Jurkat, Clone E6-1 (cell line): Measurements from ENCODE around the gene PHF23.

Source experiments
- DNase-seq: peaks from one replicate; pipeline ENCODE4 v3.0.0-alpha.2; 2011; ENCODE audit warnings: low read depth, low spot score
- H3K4me3 ChIP-seq: 2 replicates; pipeline ENCODE4 v1.5.1; 2011; ENCODE audit warnings: mild to moderate bottlenecking, low read length, control low read depth, moderate library complexity

PHF23 gene

DNA sequence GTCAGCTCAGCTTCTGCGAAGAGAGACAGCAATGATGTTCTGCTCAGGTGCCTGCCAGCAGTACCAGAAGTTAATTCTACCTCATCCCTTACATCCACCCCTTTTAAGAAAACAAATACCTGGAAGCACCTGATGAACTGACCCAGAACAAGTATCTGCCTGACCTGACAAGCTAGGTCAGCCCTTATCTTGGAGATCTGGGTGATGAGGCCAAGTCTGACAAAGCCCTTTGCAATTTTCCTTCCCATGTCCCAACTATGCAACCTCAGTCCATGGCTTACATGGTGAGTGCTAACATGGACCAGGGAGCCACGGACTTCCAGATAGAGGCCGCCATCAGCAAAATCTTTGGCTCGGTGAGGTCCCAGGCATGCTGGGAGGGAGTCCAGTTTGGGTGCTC is 15.9 kb downstream of the PHF23 start:
- DNase-seq, result no peak
- H3K4me3 ChIP-seq, result no peak overlapping the region

DNA sequence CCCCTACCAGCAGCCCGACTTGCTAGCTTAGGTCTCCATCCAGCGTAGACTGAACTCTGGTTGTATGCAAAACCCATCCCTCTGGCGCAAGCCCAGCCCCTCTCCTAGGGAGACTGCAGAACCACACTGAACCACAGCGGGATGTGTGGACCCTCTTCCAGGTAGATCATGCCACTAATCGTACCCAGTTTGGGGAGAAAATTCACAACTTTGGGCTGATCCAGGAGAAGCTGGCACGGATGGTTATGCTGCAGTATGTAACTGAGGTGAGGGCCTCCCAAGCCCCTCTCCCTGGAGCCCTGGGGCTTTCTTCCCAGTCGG is 16.3 kb downstream of the PHF23 start:
- H3K4me3 ChIP-seq, result no peak overlapping the region
- DNase-seq, result no peak

- H3K4me3 ChIP-seq, result no peak overlapping the region
- no peak for DNase-seq
These were observed 16.9 kb downstream of the PHF23 start for GRCh38 chr17:7222093-7222971.

GRCh38 chr17:7221278-7222092 is 17.8 kb downstream of the PHF23 start:
- DNase-seq, result no peak
- no peak overlapping the region for H3K4me3 ChIP-seq

- peak overlapping the region; percentile 85 for H3K4me3 ChIP-seq
- DNase-seq, result no peak
These were observed 18.5 kb downstream of the PHF23 start for GRCh38 chr17:7220593-7221277.

DNA sequence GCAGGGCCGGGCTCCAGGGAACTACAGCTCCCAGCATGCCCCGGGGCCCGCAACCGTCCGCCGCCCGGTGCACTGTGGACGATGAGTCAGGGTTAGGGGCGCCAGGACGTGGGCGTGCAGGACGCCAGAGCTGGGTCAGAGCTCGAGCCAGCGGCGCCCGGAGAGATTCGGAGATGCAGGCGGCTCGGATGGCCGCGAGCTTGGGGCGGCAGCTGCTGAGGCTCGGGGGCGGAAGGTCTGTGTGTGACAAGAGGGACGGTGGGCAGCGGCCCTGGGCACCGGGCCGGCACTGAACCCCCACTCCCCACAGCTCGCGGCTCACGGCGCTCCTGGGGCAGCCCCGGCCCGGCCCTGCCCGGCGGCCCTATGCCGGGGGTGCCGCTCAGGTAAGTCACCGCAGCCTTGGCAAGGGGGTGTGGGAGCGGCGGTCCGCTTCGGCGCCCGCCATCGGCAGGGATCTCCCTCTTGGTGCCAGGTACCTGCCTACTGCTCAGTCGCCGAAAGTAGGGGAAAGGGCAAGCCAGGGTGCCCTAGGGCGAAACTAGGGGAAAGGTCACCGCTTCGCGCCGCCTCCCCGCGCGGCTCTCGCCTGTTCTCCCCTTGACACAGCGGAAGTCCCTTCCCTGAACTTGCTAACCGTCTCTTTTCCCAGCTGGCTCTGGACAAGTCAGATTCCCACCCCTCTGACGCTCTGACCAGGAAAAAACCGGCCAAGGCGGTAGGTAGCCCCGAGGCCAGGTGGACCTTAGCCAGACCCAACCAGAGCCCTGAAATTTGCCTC is 19.3 kb downstream of the PHF23 start, which contains the start of the genes ACADVL and DLG4:
ACADVL (plus strand) TSS at position 127 of the 781 bp plus-strand sequence; CDS start at position 174, 47 bp downstream.
DLG4 (minus strand) TSS at position 25 of the 781 bp plus-strand sequence.
- DNase-seq, result no peak
- H3K4me3 ChIP-seq, result peak within 1 kb of the TSS; percentile 85

GRCh38 chr17:7219229-7219811 is 19.9 kb downstream of the PHF23 start:
- H3K4me3 ChIP-seq, result peak overlapping the region; percentile 85
- no peak for DNase-seq

DNA sequence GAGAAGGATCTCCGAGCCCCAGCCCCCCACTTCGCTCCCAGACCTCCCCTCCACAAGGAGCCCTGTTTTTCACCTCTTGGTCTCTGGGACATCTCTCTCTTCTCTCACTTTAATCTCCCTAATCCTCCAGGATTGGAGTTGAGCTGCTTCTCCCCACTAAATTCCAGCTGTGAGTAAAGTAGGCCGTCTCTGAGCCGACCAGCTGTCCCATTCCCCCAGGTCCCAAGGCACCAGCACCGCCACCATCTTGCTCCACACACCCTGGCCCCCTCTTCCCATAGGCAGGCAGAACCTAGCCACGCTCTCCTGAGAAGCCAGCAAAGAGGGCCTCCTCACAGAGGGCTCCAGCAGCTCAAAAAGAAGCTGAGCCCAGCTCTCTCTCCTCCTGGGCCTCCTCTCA is 20.5 kb downstream of the PHF23 start:
- H3K4me3 ChIP-seq, result peak overlapping the region; percentile 85

DNA sequence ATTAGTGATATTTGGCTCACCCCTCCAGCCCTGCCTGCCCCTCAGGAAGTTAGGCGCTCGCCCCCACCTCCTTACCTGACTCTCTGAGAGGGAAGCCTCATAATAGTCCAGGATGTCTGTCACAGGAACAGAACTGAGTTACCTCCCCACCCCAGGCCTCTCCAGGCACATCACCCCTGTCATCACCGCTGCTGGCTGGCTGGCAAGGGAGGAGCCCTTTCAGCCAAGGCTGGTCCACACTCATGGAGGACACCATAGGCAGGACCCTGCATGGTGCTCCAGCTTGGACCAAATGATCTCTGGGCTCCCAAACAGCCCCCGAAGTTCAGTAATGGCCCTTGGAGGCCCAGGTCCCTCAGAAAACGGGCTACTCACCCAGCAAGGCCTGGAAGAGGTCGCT is 21.1 kb downstream of the PHF23 start:
- no peak for DNase-seq
- H3K4me3 ChIP-seq, result peak overlapping the region; percentile 47

More for the DNA sequence above, 20.5 kb downstream of the PHF23 start:
- no peak for DNase-seq

- H3K4me3 ChIP-seq, result peak overlapping the region; percentile 47
- DNase-seq, result peak; percentile 67
These were observed 21.9 kb downstream of the PHF23 start for GRCh38 chr17:7217113-7217987.

DNA sequence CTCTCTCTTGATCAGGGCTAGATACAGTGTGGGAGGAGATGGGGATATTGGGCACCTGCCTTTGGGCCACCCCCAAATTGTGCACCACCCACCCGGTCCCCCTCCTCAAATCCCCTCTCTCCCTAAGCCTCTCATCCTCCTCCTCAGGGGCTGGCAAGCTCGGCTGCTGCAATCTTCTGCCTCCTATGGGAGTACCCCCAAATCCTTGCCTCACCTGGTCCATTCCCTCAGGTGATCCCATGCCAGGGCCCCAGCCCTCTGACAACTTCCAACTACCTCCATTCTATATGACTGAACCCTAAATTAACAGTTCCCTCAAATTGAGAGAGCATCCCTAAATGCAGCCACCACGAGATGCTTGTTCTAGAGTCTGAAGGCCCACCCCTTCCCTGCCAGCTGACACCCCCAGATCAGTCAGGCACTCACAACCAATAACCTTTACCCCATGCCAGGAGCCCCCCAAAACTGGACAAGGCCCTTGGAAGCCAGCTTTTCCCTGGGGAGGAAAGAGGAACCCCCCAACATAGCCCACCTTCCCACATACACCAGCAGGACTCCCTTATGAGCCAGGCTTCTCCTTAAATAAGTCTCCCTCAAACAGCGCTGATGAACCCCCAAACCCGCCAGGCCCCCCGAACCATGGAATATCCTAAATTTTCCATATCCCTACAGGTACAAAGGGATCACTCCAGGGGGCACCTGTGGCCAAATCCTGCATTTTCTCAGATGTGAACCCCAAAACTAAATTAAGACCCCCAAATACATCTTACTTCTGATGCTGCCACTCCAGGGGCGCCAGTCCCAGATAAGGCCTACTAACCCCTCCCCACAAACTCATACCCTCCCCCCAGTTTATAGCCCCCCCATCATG is 22.8 kb downstream of the PHF23 start:
- DNase-seq, result no peak
- peak overlapping the region; percentile 47 for H3K4me3 ChIP-seq

DNA sequence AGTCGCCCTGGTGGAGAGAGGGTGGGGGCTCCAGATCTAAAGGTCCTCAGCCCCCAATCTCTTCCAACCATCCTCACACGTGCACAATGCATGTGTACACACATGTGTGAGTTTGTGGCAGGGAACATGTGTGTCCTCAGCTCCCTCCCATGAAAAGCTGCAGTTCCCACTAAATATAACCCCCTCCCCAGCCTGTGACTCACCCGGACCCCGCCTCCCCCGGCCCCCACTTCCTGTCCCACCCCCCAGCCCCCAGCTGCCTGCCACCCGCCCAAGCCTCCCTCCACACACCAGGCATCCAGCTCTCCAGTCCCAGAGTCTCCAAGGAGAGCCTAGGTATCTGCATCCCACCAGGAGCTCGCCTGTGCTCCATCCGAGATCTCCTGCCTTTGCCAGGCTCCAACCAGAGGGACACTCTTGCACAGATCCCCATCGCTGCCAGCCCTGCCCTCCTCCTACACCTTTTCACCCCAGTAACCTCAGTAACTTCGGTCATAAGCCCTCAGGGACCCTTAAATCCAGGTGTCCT is 23.5 kb downstream of the PHF23 start:
- no peak for DNase-seq
- H3K4me3 ChIP-seq, result peak overlapping the region; percentile 49

- no peak for DNase-seq
- H3K4me3 ChIP-seq, result peak overlapping the region; percentile 49
These were observed 24.1 kb downstream of the PHF23 start for GRCh38 chr17:7215136-7215638.

GRCh38 chr17:7214300-7215135 is 24.7 kb downstream of the PHF23 start:
- DNase-seq, result peak; percentile 99
- peak overlapping the region; percentile 49 for H3K4me3 ChIP-seq

DNA sequence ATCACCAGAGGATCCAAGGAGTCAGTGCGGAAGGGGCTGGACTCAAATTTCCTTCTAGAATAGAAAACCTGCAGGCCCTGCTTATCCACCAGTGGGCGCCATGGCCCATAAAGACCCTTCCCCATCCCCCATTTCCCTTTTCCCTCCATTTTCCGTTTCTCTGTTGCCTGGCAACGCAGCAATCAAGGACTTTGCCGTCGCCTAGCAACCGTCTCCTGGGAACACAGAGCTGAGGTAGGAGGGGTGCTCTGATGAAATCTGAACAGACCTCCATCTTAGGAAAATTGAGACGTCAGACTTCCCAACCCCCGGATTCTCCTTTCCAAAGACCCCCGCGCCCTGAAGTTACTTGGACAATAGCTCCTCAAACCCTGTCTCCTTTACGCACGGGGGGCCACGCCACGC is 25.4 kb downstream of the PHF23 start:
- H3K4me3 ChIP-seq, result peak overlapping the region; percentile 46
- DNase-seq, result peak; percentile 88
